ENCODE data around the gene HEBP1.
"Not testable (repeated sequence)": the region's sequence is repeated elsewhere in the genome, so short reads cannot be mapped to it uniquely, and the experiment has no call there.

The HEBP1 gene, protein sequence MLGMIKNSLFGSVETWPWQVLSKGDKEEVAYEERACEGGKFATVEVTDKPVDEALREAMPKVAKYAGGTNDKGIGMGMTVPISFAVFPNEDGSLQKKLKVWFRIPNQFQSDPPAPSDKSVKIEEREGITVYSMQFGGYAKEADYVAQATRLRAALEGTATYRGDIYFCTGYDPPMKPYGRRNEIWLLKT

DNA sequence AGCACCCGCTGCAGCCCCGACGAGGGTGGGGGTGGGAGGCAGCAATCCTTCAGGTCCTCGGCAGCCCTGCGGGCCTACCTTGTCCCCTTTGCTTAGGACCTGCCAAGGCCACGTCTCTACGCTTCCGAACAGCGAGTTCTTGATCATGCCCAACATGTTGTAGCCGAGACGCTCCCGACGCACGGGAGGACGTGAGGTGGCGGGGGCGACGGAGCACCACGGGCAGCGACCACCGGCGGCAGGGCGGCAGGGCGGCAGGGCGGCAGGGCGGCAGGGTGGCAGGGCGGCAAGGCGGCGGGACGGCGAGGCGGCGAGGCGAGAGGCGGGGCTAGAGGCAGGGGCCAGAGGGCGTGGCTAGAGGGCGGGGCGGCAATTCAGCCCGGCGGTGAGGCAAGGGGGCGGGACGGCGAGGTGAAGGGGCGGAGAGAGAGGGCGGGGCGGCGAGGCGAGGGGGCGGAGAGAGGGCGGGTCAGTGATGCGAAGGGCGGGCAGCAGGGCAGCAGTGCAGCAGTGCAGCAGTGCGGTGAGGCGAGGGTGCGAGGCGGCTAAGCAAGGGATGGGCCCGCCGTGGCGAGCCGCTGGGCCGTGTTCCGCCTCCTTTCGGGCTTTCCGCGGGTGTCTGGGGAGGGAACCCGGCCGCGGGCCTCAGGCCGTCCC, at the start of gene HEBP1:
TSS of gene HEBP1 (minus strand) at position 307 of the 657 bp plus-strand sequence. CDS start at position 156, 151 bp downstream.
- DNase-seq, result peak; percentile 67 to 91

DNA sequence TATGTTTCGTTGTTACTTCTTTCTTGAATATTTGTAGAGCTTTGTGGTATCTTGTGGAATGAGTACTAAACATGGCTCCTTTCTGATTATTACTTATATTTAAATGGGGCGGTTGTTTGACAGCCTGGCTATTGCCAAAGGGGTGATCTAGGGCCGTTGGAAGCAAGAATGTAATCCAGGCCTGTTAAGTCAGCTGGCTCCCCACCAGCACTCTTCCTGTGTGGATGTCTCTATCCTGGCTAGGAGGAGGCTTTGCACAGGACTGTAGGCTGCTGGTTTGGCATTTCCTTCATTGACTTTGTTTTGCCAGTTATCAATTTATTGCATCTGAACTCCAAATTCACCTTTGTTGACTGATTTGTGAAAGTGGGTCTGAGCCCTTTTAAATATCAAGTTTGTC, 49.8 kb upstream of the HEBP1 start:
- no peak for DNase-seq

DNA sequence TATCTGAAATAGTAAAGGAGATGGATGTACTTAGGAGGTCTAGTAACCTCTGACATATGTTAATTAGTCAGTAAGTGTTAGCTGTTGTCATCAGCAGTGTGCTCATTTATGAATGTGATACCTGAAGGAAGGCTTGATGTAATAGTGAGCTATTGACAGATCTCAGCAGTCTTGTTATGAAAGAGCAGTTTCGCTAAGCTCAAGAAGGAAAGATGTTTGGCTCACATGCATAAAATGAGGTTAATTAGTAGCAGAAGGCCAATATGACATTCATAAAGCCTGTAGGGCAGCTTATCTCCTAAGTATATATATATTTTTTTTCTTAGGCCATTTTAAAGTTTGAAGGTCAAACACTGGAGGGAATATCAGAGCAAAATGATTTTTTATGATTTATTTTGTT, 46.9 kb upstream of the HEBP1 start:
- no peak for DNase-seq

DNA sequence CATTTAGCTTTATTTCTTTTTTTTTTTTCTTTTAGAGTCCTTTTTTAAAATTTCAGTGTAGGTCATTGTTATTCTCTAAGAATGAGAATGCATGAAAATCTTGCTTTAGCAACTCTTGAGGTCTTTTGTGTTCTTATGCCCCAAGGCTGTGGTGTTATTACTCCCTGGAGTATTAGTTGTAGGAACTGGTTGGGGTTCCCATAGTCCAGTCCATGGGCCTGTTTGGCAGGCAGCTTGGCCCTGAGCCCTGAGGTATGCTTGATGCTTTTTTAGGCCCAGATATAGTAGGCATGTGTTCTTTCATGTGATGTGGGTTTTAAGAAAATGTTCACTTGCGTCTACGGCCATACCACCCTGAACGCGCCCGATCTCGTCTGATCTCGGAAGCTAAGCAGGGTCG, 45.8 kb upstream of the HEBP1 start:
- no peak for DNase-seq

DNA sequence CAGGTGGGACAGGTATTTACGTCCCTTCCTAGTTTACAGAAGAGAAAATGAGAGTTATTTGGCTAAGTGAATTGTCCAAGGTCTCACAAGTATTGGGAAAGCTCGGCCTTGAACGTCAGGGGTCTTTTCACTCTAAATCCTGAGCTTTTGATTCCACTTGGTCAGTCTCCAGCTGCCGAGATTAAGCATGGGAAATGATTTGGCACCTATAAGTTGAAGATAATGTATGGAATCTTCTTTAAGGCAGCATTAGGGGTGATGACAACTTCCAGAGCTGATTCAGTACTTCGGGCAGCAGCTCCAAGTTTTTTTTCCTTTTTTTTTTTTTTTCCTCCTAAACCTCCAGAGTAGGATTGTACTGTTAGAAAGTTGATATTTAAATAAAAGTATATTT, 44.8 kb upstream of the HEBP1 start:
- no peak for DNase-seq

DNA sequence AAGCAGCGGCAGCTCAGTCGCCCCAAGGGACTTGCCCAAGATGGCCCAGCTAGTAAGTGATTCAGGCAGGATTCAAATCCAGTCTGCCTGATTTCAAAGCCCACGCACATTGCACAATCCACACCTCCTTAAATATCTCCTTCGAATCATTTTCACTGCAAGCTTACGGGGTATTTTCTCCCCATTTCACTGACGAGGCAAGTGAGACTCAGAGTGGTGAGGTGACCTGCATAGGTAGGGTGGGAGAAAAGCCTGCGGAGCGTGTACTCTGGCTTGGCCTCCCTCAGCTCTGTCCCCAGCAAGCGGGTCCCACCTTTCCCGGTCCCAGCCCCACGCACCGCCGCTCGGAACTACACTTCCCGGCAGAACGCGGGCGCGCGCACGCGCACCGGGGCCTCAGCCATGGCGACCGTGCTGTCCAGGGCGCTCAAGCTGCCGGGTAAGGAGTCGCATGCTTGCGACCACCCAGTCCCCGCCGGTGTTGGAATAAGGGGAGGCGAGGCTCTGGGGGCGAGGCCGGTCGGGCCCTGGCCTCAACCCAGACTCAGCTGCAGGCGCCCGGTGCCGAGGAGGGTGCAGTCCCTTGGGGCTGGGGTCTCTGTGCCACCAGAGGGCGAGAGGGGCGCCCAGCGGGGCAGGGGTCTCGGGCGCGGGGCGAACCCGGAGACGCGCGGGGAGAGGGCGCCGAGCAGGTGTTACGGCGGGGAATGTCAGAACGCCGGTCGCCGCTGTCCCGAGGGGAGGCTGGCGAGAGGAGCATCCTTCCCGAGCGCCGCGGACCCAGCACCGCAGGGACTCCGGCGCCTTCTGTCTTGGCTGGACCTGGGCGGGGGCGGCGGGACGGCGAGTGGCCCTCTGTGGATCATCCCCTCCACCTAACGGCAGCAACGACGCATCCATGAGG, 44.2 kb upstream of the HEBP1 start, which contains the start of gene FAM234B:
TSS of gene FAM234B (plus strand) at position 380 of the 904 bp plus-strand sequence. CDS start at position 403, 23 bp downstream.
- peak; percentile 28 to 38 for DNase-seq

DNA sequence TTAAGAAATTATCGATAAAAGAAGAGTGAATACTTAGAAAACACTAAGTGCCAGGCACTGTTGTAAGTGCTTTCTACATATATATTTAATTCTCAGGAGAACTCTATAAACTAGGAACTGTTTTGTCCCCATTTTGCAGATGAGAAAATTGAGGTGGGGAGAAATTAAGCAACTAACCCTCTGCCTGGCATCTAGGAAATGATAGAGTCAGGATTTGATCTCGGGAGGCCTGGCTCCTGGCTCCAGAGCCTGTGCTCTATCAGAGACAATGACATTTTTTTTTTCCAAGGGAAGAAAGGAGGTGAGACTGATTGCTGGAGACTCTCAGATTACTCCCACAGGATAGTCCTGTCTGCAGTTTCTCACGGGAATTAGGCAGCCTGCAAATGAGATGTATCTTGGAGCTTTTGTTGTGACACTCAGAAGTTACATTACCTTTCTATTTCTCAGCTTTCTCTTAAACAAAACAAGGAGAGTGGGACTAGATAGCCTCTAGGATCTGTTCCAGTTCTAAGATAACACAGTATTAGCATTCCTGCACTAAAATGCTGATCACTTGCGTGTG, 42.7 kb upstream of the HEBP1 start:
- no peak for DNase-seq

DNA sequence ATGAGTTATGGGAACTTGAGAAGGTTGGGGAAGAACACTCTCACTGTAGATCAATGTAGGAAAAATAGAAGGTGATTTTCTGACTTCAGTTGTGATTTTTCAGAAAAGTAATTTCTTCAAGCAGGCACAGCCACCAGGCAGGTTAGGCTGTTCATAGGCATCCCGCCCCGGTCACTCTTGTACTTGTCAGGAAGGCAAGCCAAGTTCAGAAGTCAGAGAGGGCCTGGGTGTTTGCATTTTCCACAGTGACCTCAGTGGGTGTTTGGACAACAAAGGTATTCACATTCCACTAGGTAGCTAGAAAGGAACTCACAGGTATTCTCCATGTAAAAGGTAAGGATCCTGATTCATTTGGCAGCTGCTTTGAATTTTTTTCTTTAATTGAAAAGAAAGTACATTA, 41.2 kb upstream of the HEBP1 start:
- no peak for DNase-seq

DNA sequence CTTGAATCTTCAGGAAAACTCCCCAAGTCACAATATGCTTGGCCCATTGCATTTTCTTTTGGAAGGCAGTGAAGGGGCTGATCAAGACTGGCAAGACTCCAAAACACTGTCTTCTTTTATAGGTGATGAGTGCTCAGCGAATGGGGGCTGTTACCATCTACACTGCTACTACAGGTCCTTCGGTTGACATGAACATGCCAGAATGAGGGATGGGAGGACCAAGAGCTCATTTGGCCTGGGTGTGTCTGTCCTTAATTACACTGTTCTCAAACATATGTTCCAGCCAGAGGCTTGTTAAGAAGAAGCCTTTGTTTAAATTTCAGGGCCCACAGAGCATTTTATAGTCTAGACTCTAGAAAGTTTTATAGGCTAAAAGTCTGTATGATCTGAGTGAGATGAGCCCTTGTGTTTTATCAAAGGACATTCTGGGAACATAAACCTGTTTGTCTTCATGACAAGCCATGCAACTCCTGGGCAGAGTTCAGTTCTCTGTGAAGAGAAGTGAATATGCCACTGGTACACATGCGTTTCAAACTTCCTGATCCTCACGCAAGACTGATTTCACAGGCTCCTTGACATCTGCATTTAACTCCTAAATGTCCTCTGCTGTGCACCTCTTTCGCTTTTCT, 39.4 kb upstream of the HEBP1 start:
- no peak for DNase-seq

DNA sequence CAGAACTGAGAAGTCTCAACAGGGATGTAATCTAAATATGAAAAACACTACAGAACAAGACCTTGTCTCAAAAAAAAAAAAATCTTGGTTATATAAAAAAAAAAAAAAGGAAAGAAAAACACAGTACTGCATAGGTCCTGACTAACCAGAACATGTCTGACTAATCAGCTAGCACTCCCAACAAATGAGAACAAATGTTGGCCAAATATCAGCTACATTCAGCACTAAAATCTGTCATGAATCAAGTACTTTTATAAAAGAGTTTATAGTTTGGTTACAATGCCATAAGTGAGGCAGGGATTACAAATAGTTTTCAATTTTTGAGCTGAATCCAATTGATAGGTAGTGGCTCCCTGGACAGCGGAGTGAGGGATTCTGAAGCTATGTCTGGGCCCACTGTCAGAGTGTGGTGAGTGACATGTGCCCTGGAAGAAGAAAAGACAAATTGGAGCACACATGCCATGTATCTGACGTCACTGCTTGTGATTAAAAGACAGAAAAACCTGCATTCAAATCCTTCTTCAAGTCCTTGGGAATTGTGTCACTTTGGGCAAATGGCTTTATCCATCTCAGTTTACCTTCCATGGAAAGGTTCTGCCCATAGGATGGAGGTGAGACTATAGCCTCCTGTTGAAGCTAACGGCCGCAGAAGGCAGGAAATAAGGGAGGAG, 38.6 kb upstream of the HEBP1 start:
- no peak for DNase-seq

DNA sequence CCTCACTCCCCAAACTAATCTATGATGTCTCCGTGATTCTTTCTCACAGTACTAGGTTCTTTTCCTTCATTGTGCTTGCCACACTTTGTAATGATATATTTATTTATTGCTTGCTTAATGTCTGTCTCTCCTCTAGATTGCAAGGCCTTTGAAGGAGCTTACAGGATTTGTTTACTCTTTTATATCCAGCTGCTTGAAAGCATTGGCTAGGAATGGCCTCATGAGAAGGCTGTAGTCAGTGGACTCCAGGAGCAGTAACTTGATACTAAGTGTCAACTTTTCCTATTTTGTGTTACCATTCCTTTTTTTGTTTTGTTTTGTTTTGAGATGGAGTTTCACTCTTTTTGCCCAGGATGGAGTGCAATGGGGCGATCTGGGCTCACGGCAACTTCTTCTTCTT, 36.8 kb upstream of the HEBP1 start:
- no peak for DNase-seq

DNA sequence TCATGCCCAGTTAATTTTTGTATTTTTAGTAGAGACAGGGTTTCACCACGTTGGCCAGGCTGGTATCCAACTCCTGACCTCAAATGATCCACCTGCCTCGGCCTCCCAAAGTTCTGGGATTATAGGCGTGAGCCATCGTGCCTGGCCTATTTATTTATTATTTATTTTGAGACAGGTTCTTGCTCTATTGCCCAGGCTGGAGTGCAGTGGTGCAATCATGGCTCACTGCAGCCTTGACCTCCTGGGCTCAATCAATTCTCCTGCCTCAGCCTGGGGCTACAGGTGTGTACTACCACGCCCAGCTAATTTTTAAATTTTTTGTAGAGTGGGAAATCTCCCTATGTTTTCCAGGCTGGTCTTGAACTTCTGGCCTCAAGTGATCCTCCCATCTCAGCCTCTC, 35.3 kb upstream of the HEBP1 start:
- not testable (repeated sequence) for DNase-seq

DNA sequence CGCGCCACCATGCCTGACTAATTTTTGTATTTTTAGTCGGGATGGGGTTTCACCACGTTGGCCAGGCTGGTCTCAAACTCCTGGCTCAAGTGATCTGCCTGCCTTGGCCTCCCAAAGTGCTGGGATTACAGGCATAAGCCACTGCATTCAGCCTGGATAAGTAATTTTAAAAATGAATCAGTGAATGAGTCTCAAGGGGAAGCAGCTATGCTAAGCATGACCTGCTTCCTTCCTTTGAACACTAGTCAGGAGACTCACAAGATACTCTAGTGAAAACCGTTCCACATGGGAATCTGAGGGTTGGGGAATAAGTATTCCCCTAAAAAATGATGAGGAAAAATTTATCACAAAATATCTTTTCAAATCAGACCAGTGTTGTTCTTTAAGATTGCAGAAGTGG, 33.4 kb upstream of the HEBP1 start:
- no peak for DNase-seq

DNA sequence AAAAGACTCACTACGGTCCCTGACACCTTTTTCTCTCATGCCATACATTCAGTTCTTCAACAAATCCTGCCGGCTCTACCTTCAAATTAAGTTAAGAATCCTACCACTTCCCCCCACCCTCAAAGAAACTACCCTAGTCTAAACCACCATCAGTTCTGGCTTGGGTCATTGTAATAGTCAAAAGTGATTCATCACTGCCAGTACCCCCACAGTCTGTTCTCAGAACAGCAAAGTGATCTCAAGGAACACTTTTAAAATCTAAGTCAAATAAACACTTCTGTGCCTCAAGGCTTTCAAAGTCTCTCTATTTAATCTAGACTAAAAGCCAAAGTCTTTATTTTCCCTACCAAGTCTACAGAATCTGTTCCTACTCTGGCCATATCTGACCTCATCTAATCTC, 32.1 kb upstream of the HEBP1 start:
- no peak for DNase-seq

DNA sequence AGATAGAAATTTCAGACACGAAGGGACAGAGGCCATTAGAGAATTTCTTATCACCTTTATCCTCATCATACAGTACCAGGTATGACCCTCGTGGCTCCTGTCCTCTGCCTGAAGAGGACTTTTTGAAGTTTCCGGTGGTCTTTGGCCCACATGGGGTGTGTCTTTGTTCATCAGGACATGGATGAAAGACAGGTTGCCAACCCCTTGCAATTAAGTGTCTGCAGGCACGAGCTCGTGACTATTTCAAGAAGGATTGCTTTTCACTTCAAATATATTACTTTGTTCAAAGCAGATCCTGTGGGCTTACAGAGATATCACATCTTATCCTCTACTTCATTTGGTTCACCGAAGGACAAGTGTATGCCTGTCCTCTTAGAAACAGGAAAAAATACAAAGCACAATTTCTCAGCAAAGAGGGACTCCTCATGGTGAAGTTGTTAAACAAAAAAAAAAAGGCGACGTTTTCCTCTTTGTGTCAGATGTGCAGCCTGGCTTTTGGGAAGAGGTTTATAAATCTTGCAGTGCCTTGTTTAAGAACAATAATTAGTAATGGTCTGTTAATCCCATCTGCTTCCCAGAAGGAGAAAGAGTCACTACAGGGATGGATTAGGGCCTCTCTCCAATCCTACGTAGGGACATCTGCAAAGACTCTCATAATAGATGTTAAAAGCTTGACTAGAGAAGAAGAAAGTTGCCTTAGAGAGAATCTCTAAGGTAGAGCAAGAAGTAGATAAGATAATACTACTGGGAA, 30.7 kb upstream of the HEBP1 start:
- DNase-seq, result no peak

DNA sequence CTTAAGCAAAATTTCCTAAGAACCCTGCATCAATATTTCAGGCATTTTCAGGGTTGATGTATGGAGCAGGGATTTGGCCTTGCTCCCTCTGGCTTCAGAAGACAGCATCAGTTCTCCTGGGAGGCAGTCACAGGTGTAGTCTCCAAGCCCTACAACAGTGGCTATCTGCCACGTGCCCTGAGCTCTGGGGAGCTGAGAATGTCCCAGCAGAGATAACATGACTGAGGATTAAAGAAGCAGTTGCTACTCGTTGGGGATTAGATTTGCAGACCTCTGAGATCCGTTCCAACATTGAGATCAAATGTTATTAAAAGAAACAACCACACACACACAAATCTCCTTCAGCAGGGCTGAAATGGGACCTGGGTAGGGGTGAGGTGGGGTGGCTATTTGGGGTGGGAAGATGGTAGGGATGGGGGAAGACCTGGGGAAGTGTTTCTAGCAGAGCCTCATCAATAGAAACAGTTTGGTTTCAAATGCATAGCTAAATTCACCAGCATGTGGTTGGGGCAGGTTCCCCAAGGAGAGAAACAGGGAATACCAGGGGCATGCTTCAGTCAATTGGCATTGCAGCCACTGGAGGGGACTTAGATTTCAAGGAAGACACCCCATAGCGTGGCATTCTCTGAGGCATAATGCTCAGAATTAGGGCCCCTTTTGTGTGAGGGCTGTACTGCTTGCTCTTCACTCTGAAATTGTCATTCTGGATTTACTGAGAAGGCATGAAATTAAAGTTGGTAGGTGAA, 28.9 kb upstream of the HEBP1 start:
- no peak for DNase-seq

DNA sequence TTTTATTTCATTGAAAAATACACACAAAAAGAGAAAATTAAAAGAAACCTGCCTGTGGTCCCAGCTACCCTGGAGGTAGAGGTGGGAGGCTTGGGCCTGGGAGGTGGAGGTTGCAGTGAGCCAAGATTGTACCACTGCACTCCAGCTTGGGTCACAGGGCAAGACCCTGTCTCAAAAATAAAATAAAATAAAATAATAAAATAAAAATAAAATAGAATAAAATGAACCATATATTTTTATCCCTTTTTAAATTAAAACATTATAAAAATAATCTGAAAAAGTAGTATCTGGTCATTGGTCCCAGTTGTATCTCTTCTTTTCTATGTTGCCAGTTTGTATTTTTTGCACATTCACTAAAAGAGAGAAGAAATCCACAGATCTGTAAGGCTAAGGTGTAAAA, 27.4 kb upstream of the HEBP1 start:
- DNase-seq, result no peak

DNA sequence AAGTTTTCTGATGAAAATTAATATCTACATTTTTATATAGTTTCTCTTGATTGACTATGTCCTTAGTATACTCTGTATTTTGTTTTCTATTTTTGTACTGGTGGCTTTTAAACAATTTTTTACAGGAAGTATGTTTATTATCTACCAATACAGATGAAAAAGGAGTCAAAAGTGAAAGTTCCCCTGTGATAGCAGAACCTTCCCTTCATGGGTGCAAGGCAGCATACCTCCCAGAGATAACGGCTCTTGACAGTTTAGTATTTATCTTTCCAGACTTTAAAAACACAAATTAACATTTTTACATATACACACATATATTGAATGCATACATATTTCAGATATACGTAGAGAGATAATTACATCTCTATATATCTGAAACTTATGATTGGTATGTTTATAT, 27.0 kb upstream of the HEBP1 start:
- no peak for DNase-seq

DNA sequence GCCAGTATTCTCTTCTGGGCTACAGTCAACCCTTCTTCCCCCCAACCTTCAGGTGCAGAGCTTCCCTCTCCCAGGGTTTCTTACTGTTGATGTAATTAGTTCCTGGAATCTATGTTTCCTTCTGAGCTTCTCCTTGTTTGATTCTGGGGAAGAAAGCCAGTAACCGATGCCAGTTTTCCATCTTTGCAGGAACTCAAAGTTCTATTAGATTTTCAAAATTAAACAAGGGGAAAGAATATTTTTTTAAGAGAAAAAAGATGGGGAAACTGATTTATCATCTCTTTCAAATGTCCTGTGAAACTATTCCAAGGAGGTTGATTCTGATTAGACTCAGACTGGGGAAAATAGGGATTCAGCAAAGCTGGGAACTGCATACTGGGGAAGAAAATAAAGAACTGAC, 26.2 kb upstream of the HEBP1 start:
- no peak for DNase-seq

DNA sequence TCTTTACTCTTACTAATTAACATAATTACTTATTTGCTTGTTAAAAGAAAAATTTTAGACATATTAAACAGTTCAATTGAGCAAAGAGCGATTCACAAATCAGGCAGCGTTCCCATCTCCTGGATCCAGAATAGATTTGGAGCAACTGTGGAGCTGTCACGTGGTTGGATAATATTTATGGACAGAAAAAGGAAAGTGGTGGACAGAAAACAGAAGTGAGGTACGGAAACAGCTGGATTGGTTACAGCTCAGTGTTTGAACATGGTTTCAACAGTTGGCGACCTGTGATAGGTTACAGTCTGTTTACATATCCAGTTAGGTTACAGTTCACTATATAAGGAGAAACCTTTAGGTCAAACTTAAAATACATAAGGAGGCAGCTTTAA, 24.5 kb upstream of the HEBP1 start:
- no peak for DNase-seq
